H7 (cell line): ENCODE data around the gene CISD3. TPM values are rescaled to one million over a fixed set of nuclear protein-coding genes. Genes with fewer than 3 reads are reported as not detected.

ENCODE experiments used
- total RNA-seq: library from RNA; depleted of rRNA; stranded (reverse); fragments of >200 nt; shearing (Covaris generic); gene quantifications from 2 replicates; pipeline ENCODE4 v1.2.3, GENCODE V29; 2014; rRNA removed

Gene CISD3
- total RNA-seq, 1 experiment from 2014 or later, result 2.9 TPM

Other genes with a start within 250 kb of the CISD3 start
- 2.3 TPM in 2 replicates for gene SRCIN1, start 124.4 kb upstream of the CISD3 start, total RNA-seq
- 6.1 and 6.2 TPM in 2 replicates for gene EPOP, start 55.4 kb upstream of the CISD3 start, total RNA-seq
- gene MLLT6, start 25.1 kb upstream of the CISD3 start, total RNA-seq, result 17.8 and 22.1 TPM in 2 replicates
- gene PCGF2, start 18.0 kb downstream of the CISD3 start, total RNA-seq, result 19.3 and 27.0 TPM in 2 replicates
- 514 and 530 TPM in 2 replicates for gene PSMB3, start 22.4 kb downstream of the CISD3 start, total RNA-seq
- gene PIP4K2B, start 69.2 kb downstream of the CISD3 start, total RNA-seq, result 48.5 and 51.7 TPM in 2 replicates
- 8.2 and 9.6 TPM in 2 replicates for gene CWC25, start 95.0 kb downstream of the CISD3 start, total RNA-seq
- gene RPL23, start 123.4 kb downstream of the CISD3 start, total RNA-seq, result 1,201 and 1,441 TPM in 2 replicates
- 122 and 149 TPM in 2 replicates for gene LASP1, start 139.7 kb downstream of the CISD3 start, total RNA-seq
- not detected in 2 replicates for gene FBXO47, start 237.1 kb downstream of the CISD3 start, total RNA-seq